ENCODE measurements around the gene SLITRK4. TPM values are rescaled to one million over a fixed set of nuclear protein-coding genes. Genes with fewer than 3 reads are reported as not detected.

Gene SLITRK4
- total RNA-seq, 1 donor from 2014 or later: 2.1 TPM

DNA sequence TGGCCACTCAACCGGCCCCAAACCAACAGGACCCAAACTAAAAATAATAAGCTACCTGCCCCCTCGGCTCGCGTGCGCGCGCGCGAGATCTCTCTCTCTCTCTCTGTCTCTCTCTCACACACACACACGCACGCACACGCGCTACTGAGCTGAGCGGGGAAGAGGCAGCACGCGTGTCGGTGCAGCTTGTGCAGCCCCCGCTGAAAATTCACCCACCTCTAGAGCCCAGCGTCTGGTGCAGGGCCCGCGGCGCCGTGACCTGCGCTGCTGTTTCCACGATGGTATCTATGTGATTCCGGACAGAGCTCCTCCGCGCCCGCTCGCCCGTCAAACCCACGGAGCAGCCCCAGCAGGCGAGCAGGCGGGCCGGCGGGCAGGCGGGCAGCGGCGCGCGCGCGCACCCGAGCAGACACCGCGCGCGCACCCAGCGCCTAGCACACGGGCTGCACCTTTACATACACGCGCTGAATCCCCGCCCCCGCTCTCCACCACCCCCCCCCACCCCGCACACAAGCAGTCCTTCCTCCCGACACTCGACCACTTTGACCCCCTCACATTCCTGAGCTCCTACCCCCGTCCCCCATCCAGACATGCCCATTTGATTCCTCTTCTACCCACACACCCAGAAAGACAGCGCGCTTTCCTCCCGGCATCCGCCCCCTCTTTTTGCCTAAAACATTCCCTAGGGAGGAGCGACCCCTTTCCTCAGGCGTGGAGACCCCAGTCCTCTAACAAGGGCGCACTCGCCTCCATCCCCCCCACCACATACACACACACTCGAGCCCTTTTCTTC is 1.0 kb downstream of the SLITRK4 start:
- peaks cover 10% of the 10 kb centered on the region for H3K4me1 Mint-ChIP-seq
- no peak overlapping the region for H3K27ac Mint-ChIP-seq
- H3K27me3 Mint-ChIP-seq (ENCODE audit: low read depth): peaks cover 50% of the 10 kb centered on the region
- TF ChIP-seq CTCF (IDR thresholded peaks at IDR 0.05; ENCODE audit: unreplicated experiment): no peak
- DNase-seq (ENCODE audit: low spot score in 2 of 2, unreplicated experiment in 2 of 2): no peak
- H3K4me3 Mint-ChIP-seq: peak overlapping the region; percentile 82
- peaks cover 8% of the 10 kb centered on the region for H3K9me3 Mint-ChIP-seq
- H3K36me3 Mint-ChIP-seq: no peaks in the 10 kb centered on the region

- TF ChIP-seq CTCF (IDR thresholded peaks at IDR 0.05; ENCODE audit: unreplicated experiment): no peak
- DNase-seq (ENCODE audit: low spot score in 2 of 2, unreplicated experiment in 2 of 2): no peak
- no peak overlapping the region for H3K27ac Mint-ChIP-seq
- peaks cover 10% of the 10 kb centered on the region for H3K4me1 Mint-ChIP-seq
- H3K36me3 Mint-ChIP-seq: no peaks in the 10 kb centered on the region
- peak overlapping the region; percentile 82 for H3K4me3 Mint-ChIP-seq
- H3K27me3 Mint-ChIP-seq (ENCODE audit: low read depth): peaks cover 52% of the 10 kb centered on the region
- peaks cover 8% of the 10 kb centered on the region for H3K9me3 Mint-ChIP-seq
Observed at GRCh38 chrX:143634309-143634662, 1.6 kb downstream of the SLITRK4 start.

- Mint-ChIP-seq H3K4me3 (peak overlapping the region; percentile 82), H3K36me3 (no peaks in the 10 kb centered on the region), H3K27ac (no peak overlapping the region), H3K9me3 (peaks cover 12% of the 10 kb centered on the region), H3K27me3 (ENCODE audit: low read depth) (peaks cover 52% of the 10 kb centered on the region), H3K4me1 (peaks cover 10% of the 10 kb centered on the region)
- no peak for DNase-seq (ENCODE audit: low spot score in 2 of 2, unreplicated experiment in 2 of 2)
- TF ChIP-seq CTCF (IDR thresholded peaks at IDR 0.05; ENCODE audit: unreplicated experiment): no peak
Observed at GRCh38 chrX:143633461-143634308, 2.2 kb downstream of the SLITRK4 start.

GRCh38 chrX:143632625-143633410 is 3.1 kb downstream of the SLITRK4 start:
- TF ChIP-seq CTCF (IDR thresholded peaks at IDR 0.05; ENCODE audit: unreplicated experiment): no peak
- Mint-ChIP-seq H3K27me3 (ENCODE audit: low read depth) (peaks cover 52% of the 10 kb centered on the region), H3K4me1 (peaks cover 10% of the 10 kb centered on the region), H3K4me3 (peak overlapping the region; percentile 82), H3K36me3 (no peaks in the 10 kb centered on the region), H3K9me3 (peaks cover 14% of the 10 kb centered on the region), H3K27ac (no peak overlapping the region)
- DNase-seq (ENCODE audit: low spot score in 2 of 2, unreplicated experiment in 2 of 2): no peak

DNA sequence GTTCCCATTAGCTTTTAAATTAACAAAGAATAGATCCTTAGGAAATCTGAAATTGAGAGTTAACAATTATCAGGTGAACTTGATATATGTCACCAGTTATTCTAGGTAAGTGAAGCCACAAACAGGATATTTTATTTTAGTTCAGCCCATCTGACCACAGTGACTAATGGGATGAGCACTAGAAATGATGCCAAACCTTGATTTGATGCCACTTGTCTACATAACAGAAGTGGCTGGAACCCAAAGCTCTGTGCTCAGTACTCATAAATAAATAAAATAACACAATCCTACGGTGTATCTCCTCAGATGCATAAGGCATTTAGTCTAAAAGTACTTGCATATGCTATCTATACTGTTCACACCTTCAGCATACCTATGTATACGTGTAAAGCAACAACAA is 12.2 kb downstream of the SLITRK4 start:
- H3K4me1 Mint-ChIP-seq: no peaks in the 10 kb centered on the region
- H3K4me3 Mint-ChIP-seq: no peak overlapping the region
- H3K36me3 Mint-ChIP-seq: no peaks in the 10 kb centered on the region
- no peak for TF ChIP-seq CTCF (IDR thresholded peaks at IDR 0.05; ENCODE audit: unreplicated experiment)
- no peaks in the 10 kb centered on the region for H3K27me3 Mint-ChIP-seq (ENCODE audit: low read depth)
- no peak overlapping the region for H3K27ac Mint-ChIP-seq
- peaks cover 9% of the 10 kb centered on the region for H3K9me3 Mint-ChIP-seq
- no peak for DNase-seq (ENCODE audit: low spot score in 2 of 2, unreplicated experiment in 2 of 2)
